GM18526 (cell line): ENCODE data around the gene COX4I2.

Source experiments
- POLR2A ChIP-seq: IDR thresholded peaks from 3 replicates; pipeline ENCODE4 v1.6.1; 2011; ENCODE audit not compliant: insufficient read length; ENCODE audit errors: extremely low read depth

The COX4I2 gene

DNA sequence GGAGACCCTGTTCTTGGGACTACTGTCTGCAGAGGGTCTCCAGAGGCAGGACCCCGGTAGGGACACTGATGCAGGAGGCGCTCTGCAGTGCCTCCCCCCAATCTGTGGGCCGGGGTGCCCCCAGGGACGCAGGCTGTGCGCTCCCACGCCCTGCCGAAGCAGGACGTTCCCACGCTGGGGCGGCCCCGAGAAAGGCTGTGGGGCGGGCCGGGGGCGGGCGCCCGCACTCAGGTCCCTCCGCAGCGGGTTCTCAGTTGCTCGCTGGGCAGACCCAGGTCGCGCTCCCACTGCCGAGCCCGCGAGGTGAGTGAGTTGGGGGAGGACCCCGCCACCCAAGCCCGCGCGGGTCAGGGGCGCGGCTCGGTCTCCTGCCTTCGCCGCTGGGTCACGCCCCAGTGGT is at the start of gene COX4I2:
COX4I2 (plus strand) TSS at position 253 of the 400 bp plus-strand sequence. CDS start 1,106 bp downstream, outside the sequence.
- TF ChIP-seq POLR2A, result no peak

DNA sequence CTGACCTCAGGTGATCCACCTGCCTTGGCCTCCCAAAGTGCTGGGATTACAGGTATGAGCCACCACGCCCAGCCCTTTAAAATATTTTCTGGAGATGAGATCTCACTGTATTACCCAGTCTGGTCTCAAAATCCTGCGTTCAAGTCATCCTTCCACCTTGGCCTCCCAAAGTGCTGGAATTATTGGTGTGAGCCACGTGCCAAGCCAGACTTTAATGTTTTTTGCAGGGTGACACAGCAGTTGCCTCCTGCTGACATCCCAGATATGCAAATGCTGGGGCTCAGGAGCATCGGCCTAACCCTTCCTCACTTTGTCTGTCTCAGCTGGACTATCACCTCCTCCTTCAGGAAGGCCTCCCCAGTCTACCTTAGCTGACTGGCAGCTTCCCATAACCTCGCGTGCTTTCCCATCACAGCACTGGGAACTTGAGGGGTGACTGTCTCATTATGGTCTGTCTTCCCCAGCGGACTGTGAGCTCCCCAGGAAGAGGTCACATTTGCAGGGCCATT is 46.9 kb upstream of the COX4I2 start:
- no peak for TF ChIP-seq POLR2A

DNA sequence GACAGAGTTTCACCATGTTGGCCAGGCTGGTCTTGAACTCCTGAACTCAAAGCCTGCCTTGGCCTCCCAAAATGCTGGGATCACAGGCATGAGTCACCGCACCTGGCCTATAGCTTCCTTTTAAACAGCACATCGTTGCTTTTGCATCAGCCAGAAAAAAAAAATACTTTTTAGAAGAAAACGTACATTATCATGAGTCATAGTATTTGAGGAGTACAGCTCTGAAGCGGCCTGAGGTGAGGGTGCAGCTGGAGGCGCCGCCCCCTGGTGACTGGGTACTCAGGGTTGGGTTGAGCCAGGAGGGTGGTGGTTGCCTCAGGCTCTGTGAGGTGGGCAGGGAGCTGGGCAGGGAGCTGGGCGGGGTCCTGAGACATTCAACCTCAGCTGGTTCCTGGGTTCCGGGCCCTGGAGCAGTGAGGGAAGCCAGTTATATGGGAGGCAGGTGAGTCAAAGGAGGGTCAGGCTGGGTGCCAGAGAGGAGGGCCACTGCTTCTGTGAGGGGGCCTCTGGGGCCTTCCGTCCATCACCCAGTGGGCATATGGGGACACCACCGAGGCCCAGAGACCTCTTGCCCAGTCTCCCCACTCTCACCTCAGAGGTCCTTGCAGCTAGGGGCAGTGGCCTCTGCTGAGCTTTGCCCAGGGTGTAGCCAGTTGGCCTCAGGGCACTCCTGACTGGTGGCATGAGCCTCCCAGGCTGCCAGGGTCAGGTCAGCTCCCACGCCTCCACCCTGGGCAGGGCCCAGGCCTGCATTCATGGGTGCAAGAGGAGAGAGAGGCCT is 44.3 kb upstream of the COX4I2 start:
- TF ChIP-seq POLR2A, result no peak

- TF ChIP-seq POLR2A, result no peak
Measured at GRCh38 chr20:31594002-31594557, 43.6 kb upstream of the COX4I2 start.

- TF ChIP-seq POLR2A, result no peak
Measured at GRCh38 chr20:31594558-31595379, 42.9 kb upstream of the COX4I2 start.

GRCh38 chr20:31595380-31595653 is 42.4 kb upstream of the COX4I2 start:
- TF ChIP-seq POLR2A, result no peak

DNA sequence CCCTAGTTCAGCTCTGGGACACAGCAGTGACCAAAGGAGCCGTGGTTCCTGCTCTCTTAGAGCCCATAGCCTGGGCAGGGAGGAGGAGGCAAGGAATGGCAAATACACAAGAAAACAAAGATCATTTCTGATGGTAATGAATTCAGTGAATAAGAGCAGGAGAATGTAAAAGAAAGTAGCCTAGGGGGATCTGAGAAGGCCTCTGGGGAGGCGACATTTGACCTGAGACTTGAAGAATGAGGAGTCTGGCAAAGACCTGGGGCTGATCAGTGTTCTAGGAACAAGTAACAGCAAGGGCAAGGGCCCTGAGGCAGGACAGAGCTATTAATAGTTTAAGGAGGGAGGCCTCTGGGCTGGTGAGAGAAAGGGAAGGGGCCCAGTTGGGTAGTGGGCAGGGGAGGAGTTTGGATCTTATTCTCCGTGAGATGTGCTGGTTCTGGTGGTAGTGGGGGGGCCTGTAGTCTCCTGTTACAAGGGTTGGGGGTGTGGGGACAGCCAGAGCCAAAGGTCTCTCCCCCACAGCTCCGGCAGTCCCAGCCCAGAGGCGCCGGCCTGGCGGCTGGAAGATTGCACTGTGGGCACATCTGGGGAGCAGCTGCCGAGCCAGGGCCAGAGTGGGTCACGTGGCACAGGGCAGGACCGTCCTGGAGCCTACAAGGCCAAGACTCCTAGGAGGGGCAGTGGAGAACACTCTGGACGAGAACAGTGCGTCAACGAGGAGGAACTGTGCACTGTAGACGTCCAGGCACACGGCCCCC is 41.9 kb upstream of the COX4I2 start:
- TF ChIP-seq POLR2A, result no peak

DNA sequence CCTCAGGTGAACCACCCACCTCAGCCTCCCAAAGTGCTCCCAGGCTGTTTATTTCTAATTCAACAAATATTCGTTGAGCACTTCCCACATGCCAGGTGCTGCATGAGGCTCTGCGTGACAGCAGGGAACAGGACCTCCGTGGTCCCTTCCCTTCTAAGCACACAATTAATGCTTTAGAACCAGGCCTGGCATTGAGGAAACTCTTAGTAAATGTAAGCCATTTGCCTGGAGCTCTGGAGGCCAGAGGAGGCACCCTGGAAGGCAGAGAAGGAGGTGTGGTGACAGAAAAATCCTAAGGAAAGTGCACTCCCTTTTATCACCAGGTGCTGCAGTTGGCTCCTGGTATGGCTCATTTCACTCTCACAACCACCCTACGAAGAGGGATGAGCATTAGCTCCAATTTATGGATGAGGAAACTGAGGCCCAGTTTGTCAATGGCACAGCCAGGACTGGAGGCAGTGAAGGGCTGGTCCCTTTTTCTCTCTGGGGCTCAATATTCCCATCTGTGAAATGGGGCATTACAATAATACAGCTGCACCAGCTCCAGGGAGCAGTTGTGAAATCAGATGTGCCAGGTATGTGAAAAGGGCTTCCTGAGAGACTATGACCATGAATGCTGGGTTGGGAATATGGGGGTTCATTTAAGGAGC is 40.8 kb upstream of the COX4I2 start:
- TF ChIP-seq POLR2A, result no peak

GRCh38 chr20:31597481-31597855 is 40.2 kb upstream of the COX4I2 start:
- TF ChIP-seq POLR2A, result no peak

GRCh38 chr20:31602431-31602778 is 35.3 kb upstream of the COX4I2 start:
- TF ChIP-seq POLR2A, result no peak

DNA sequence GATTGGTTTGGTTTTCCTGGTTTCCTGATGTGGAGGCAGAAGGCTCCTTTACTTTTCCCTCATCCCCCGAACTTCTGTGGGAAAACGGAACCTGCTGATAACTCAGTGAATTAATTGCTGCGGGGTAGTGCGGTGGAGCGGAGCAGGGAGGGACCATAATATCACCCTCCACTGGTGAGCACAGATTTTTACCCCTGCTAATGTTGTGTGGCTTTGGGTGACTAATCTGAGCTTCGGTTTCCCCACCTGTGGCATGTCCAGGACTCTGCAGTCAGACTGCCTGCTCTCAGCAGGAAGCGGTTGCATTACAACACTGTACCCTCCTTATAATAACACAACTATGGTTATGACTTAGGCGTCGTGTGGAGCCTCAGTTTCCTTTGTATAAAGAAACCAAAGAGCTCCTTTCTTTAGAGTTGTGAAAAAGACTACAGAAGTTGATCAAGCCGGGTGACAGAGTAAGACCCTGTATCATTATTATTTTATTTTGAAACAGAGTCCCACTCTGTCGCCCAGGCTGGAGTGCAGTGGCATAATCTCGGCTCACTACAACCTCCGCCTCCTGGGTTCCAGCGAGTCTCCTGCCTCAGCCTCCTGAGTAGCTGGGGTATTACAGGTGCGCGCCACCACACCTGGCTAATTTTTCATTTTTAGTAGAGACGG is 34.8 kb upstream of the COX4I2 start:
- no peak for TF ChIP-seq POLR2A

- no peak for TF ChIP-seq POLR2A
Measured at GRCh38 chr20:31603822-31604566, 33.7 kb upstream of the COX4I2 start.

- TF ChIP-seq POLR2A, result no peak
Measured at GRCh38 chr20:31604567-31605030, 33.1 kb upstream of the COX4I2 start.
